Fibroblast of skin of left biceps (primary cell): Measurements from ENCODE around the gene IPO5.
"Not testable (repeated sequence)": the region's sequence is repeated elsewhere in the genome, so short reads cannot be mapped to it uniquely, and the experiment has no call there.

Experiments used
- DNase-seq, 2 experiments: peaks; one replicate each; pipeline ENCODE4 v3.0.0-alpha.2; 2013; ENCODE audit warnings: low read depth in 2 of 2

The IPO5 gene

DNA sequence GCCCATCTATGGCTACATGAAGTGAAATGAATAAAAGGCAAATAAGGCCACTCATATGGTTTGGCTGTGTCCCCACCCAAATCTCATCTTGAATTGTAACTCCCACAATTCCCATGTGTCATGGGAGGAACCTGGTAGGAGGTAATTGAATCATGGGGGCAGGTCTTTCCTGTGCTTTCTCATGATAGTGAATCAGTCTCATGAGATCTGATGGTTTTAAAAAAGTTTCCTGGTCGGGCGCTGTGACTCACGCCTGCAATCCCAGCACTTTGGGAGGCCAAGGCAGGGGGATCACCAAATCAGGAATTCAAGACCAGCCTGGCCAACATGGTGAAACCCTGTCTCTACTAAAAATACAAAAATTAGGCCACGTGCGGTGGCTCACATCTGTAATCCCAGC is 4.2 kb upstream of the IPO5 start:
- DNase-seq: not testable (repeated sequence)

DNA sequence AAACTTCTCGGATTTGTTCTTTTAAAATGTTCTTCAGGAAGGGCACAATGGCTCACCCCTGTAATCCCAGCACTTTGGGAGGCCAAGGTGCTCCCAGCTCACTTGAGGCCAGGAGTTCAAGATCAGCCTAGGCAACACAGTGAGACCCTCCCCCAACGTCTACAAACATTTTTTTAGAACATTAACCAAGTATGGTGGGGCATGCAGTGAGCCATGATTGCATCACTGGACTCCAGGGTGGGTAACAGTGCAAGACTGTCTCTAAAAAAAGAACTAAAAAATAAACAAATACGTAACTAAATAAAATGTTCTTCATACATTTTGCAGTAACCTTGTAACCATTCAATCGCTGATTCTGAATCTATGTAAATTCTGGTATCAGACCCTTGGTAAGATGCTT is 2.1 kb upstream of the IPO5 start:
- no peak for DNase-seq

DNA sequence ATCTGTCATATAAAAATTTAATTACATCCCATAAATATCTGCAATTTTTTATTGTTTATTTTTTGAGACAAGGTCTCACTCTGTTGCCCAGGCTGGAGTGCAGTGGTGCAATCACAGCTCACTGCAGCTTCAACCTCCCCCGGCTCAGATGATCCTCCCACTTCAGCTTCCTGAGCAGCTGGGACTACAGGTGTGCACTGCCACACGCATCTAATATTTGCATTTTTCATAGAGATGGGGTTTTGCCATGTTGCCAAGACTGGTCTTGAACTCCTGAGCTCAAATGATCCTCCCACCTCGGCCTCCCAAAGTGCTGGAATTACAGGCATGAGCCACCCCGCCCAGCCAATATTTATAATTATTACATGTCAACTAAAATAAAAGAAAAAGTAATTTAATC is 644 bp upstream of the IPO5 start:
- not testable (repeated sequence) for DNase-seq

DNA sequence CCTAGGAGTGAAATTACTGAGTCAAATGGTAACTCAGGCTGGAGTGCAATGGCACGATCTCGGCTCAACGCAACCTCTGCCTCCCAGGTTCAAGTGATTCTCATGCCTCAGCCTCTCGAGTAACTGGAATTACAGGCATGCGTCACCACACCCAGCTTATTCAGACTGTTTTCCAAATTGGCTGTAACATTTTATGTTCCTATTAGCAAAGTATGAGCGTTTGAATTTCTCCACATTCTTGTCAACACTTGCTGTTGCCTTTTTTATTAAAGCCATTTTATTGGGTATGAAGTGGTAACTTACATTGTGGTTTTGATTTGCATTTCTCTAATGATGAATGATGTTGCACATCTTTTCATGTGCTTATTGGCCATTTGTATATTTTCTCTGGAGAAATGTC is 7.9 kb downstream of the IPO5 start:
- no peak for DNase-seq

DNA sequence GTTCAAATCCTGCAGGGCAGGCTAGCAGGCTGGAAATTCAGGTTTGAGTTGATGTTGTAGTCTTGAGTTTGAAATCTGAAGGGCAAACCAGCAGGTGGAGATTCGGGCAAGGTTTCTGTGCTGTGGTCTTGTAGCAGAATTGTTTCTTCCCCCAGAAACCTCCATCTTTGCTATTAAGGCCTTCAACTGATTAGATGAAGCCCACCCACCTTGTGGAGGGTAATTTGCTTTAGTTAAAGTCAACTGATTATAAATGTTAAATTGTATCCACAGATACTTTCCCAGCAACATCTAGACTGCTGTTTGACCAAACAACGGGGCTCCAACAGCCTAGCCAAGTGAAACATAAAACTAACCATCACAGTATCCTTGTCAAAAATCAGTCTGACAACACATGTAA is 9.4 kb downstream of the IPO5 start:
- DNase-seq: no peak

DNA sequence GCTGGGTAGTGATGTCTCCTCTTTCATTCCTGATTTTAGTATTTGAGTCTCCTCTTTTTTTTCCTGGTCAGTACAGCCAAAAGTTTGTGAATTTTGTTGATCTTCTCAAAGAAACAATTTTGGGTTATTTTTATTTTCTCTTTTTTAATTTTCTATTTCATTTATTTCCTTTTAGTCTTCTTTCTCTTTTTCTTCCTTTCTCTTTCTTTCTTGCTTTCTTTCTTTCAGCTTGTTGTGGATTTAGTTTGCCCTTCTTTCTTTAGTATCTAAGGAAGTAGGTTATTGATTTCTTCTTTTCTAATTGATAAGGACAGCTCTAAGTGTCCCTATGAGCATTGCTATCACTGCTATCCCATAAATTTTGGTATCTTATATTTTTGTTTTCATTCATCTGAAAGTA is 13.8 kb downstream of the IPO5 start:
- DNase-seq: no peak

DNA sequence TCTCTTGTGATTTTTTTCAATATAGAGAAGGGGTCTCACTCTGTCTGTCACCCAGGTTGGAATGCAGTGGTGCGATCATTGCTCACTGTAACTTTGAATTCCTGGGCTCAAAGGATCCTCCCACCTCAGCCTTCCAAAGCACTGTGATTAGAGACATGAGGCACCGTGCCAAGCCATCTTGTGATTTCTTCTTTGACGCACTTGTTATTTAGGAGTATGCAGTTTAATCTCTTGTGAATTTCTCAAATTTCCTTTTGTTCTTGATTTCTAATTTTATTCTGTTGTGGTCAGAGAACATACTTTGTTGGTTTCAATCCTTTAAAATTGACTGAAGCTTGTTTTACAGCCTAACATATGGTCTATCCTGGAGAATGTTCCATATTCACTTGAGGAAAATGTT is 14.5 kb downstream of the IPO5 start:
- DNase-seq: no peak

DNA sequence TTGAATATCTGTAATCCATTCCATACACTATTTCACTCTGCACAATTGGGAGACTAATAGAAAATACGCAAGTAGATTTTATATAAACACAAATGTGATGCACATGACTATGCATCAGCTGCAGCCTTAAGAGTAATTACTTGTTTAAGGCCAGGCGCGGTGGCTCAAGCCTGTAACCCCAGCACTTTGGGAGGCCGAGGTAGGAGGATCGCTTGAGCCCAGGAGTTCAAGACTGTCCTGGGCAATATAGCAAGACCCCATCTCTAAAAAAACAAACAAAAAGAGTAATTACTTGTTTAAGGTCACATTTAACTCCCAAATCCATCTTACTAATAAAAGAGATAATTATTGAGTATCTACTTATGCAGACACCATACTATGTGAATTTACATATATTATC is 18.0 kb downstream of the IPO5 start:
- no peak for DNase-seq

DNA sequence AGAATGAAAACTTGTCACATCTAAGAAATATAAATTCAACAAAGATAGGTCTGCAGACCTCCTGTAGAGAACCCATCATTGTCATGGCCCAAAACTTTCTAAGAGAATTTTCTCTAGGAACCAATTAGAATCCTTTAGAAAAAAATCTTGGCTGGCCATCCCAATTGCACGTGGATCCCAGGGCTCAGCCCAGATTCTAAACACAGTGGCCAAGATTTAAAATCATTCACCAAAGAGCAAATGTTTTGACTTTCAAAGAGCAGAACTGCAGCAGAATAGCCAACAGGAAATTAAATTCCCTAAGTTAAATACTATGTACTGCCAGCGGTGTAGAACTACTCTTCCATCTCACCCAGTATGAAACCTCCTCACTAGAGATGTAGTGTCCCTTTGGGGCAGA is 21.3 kb downstream of the IPO5 start:
- no peak for DNase-seq

DNA sequence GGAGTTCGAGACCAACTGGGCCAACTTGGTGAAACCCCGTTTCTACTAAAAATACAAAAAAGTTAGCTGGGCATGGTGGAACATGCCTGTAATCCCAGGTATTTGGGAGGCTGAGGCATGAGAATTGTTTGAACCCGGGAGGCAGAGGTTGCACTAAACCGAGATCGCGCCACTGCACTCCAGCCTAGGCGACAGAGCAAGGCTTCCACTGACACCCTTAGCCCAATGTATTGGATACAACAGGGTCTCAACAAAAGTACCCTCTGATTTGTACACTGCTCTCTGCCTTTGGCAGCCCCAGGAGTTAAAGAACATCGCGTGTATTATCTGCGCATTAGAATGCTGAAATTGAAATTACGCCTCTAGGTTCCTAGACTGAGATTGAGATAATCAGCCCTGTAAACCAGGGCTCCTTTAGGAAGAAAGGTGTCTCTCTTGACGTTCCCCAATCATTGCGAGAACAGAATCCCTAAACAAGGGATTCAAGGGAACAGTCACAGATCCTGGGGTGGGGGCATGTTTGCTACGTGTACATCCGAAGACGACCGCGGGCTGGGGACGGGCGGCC is 21.9 kb downstream of the IPO5 start:
- no peak for DNase-seq

DNA sequence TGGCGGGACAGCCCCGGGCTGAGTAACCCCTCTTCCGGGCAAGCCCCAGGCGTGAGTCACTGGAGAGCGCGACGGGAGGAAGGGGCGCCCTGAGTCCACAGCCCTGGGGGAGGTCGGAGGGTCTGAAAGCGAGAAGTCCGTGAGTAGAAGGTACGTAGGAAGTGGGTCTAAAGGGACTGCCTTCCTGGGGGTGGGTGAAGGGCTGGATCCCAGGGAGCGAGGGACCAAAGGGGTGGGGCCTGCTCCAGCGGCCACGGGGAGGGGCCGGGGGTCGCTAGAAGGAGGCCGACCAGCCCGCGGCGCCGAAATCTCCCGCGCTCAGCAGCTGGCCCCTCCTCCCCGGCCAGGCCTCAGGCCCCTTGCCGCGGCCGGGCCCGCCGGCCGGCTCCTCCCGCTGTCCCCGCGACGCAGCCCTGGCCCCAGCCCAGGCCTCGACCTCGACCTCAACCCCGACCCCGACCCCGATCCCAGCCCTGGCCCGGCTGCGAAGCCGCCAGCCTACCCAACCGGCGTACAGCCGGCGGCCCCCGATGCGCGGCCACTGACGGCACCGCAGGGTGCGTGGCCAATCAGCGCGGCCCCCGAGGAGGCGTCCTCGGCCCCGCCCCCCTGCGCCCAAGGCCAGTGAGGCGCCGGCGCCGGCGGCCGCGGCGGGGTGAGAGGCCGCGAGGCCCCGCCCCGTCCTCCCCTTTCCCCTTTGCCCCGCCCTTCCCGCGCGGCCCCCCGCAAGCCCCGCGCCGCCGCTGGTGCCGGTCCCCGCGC is 22.6 kb downstream of the IPO5 start:
- DNase-seq: peak; percentile 64 to 72

DNA sequence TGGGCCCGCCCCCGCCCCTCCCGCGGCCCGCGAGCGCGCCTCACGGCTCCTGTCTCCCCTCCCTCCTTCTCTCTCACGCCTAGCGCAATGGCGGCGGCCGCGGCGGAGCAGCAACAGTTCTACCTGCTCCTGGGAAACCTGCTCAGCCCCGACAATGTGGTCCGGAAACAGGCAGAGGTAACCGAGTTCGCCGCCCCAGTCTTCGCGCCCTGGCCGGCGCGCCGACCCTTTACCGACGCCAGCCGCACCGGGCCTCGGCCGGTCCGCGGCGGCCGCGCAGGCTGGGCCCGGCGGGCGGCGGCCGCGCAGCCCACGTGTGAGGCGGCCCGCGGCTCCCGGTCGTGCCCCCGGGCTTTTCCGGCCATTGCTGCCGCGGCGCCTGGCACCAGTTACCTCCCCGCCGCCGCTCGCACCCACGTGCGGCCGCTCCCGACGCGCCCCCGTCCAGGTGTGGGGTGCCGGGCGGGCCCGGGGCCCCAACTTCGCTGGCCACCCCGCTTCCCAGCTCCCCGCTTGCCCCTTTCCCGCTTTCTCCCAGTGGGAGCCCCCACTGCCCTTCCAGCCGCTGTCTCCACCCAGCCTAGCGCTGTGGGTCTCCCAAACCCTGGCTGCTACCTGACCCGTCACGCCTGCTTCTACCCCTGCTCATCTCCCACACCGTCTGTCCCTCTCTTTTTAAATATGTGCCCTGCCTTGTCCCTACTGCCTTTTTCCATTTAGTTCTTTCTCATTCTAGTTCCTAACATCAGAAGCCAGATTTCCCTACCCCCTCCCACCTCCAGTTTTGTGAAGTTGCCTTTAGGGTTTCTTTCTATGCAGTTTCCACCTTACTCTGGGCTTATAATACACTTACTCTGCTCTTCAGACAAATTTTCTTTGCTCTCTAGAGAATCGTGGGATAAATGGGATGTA is 23.4 kb downstream of the IPO5 start:
- no peak for DNase-seq

DNA sequence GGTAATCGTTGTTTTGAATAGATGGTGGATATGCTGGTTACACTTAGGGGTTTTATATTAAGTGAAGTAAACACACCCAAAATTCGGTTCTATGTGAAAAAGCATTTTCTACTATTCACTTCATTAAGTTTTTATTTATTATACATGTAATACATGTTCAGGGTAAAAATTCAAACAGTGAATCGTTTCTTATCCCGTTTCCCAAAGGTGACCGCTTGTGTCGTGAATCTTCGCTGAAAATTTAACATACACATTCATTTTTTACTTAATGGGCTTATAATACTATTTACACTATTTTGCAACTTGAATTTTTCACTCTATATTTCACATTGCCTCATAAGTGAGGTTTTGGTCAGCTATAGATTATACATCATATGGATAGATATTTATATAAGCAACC is 24.5 kb downstream of the IPO5 start:
- DNase-seq: no peak

DNA sequence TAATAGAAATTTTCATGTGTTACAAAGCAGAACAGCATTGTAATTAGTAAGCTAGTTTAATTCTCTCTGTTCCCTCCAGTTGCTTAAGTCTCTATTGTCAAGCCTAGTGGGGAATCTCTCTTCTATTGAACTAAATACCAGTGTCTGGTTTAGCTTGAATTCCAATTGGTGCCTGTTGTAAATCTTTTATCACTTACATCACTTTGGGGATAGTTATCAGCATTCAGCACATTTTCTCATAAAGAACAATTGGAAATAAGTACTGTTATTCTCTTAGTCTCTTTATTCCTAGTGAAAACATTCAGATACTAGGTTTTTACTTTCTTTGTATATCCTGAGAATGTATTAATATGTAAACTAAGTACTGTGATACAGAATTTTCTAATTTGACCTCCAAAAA is 25.2 kb downstream of the IPO5 start:
- DNase-seq: no peak

DNA sequence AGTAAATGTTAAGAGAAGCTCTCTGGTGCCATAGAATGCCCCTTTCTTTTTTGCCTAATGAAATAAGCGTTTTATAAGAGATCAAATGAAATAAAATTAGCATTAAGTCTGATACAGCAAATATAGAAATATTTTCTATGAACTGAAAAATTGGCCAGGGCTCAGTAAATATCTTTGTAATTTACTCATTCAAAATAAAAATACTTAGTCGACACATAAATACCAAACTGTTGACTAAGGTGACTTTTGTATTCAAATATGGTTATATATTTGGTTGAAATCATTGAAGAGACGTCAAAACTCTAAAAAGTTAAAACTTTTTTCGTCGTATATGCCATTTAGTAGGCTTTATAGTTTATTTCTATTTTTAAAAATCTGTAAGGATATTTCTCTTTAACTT is 25.6 kb downstream of the IPO5 start:
- DNase-seq: no peak

DNA sequence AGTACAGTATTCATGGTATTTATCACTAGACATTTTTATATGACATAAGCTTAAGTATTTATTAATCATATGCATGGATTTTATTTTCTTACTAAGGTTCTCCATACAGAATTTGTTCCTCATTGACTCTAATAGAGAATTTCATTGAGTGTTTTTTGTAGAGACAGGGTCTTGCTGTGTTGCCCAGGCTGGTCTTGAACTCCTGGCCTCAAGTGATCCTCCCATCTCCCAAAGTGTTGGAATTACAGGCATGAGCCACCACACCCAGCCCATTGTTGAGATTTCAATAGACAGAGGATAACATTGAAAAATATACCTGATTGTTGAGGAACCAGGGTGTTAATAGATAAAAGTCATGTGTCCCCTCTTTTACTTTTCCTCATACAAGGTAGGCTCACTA is 26.1 kb downstream of the IPO5 start:
- DNase-seq: no peak

DNA sequence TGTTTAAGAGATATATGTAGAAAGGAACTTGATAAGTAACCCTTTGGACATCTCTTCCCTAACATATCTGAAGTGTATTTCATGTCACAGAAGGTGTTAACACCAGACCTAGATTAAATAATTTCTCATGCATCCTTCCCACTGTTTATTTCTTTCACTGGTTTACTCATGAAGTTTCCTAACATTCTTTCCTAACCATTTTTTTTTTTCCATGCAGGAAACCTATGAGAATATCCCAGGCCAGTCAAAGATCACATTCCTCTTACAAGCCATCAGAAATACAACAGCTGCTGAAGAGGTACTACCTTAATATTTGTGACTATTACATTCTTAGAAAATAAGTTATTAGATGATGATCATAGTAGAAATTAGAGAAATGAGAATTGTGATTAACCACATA is 28.8 kb downstream of the IPO5 start:
- no peak for DNase-seq

DNA sequence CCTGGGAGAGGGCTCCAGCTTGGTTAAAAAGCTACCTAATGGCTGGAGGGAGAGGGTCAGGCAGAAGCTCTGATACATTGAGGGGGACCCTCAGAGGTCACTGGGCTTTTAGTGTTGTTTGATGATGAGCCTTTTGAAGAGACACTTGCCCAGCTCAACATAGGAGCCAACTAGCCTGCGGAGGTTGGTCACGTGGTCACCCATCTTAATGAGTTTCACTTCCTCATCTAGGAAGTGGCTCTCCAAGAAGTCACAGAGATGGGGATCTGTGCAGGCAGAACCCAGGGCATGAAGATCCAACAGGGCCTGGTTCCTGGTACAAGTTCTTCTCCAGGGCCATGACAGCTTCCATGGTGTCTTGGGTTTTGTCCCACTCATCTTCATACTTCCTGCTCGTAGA is 33.4 kb downstream of the IPO5 start:
- DNase-seq: no peak

DNA sequence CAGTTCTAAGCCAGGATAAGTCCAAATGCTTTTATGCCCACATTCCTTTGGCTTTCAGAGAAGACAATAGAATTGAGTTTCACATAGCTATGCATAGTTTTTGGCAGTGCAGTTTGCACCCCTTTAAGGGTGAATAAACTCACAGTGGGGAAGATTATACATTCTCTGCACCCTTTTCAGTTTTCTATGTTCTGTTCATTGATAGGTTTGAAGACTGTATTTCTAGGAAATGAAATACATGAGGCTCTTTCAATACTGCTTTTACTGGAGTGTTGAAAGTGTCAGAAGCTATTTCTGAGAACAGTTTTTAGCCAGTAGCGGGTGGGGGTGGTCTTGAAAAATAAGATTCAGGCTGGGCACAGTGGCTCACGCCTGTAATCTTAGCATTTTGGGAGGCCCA is 46.2 kb downstream of the IPO5 start:
- no peak for DNase-seq

DNA sequence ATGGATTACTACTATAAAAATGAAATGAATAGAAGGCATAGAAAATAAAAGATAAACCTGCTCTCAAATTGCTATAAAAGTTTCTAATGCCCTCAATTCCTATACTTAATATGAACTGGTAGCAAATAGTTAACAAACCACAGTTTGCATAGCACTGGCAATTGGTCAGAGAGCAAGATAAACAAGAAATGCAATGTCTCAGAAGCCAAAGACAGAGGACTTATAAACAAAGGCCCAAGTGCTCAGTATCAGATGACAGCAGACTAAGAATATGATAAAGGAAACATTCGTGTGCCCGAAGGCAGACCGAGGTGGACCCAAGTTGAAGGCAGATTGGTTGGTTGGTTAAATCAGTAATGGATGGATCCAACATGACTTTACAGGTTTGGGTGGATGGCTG is 50.6 kb downstream of the IPO5 start:
- no peak for DNase-seq

DNA sequence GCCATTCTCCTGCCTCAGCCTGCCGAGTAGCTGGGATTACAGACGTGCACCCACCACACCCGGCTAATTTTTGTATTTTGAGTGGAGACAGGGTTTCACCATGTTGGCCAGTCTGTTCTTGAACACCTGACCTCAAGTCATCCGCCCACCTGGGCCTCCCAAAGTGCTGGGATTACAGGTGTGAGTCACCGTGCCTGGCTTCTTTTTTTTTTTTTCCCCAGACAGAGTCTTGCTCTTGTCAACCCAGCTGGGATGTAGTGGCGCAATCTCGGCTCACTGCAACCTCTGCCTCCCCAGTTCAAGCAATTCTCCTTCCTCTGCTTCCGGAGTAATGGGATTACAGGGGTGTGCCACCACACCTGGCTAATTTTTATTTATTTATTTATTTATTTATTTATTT is 51.5 kb downstream of the IPO5 start:
- not testable (repeated sequence) for DNase-seq

DNA sequence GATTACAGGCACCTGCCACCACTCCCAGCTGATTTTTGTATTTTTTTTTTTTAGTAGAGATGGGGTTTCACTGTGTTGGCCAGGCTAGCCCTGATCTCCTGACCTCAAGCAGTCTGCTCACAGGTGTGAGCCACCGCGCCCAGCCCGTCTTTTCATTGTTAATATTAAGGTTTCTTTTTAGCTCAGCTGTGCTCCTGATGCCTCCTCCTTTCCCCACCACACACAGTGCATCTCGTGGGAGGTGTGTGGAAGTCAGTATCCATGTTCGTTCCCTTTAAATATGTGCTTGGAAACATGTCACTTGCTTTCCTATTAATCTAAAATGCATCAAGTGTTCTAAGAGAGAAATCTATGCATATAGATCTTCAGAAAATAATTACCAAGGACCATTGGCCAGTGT is 53.5 kb downstream of the IPO5 start:
- DNase-seq: no peak

DNA sequence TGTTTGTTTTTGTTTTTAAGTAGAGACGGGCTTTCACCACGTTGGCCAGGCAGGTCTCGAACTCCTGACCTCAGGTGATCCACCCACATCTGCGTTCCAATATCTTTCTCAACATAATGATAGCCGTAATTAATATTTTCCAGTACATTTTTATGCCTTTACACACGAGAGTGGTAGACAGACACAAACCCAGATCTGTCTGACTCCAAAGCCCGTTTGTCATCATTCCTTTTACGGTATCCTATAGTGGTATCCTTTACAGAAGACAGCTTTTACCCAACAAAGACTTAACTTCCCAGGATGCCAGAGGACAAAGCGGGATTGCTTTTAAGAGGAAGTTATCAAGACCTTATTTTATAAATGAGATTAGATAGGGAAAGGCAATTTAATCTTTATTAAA is 59.8 kb downstream of the IPO5 start:
- DNase-seq: no peak
